Testis (tissue), 3 donors: ENCODE results near the gene TDRD10. TPM values are rescaled to one million over a fixed set of nuclear protein-coding genes. Genes with fewer than 3 reads are reported as not detected.
A peak's percentile ranks its signal among the peaks of the same experiment; 100 is the strongest.

Source experiments
- DNase-seq: peaks from one replicate; pipeline ENCODE4 v3.0.0-alpha.2; 2019
- H3K27ac ChIP-seq, 2 donors: fragments of 200-600 bp; sonication (generic); one replicate each; pipeline ENCODE4 v1.5.1; 2019
- H3K27me3 ChIP-seq: fragments of 200-600 bp; sonication (generic); one replicate; pipeline ENCODE4 v1.5.1; 2019
- H3K36me3 ChIP-seq: fragments of 200-600 bp; sonication (generic); one replicate; pipeline ENCODE4 v1.5.1; 2017; ENCODE audit warnings: low read depth; ENCODE audit errors: missing control alignments
- H3K4me1 ChIP-seq: fragments of 200-600 bp; sonication (generic); one replicate; pipeline ENCODE4 v1.5.1; 2019
- H3K4me3 ChIP-seq, 2 donors: fragments of 200-600 bp; sonication (generic); one replicate each; pipeline ENCODE4 v1.5.1; 2017 to 2019
- H3K9me3 ChIP-seq: fragments of 200-600 bp; sonication (generic); one replicate; pipeline ENCODE4 v1.5.1; 2017
- CTCF ChIP-seq, 3 experiments: fragments of 450-650 bp in 2 of 3; fragments of 200-600 bp in 1 of 3; sonication (generic) in 1 of 3; IDR thresholded peaks; one replicate each; pipeline ENCODE4 v1.5.1; 2016 to 2019; ENCODE audit warnings: antibody characterized with exemption in 3 of 3, mild to moderate bottlenecking in 2 of 3, moderate library complexity in 1 of 3
- POLR2A ChIP-seq: fragments of 450-650 bp; IDR thresholded peaks from one replicate; pipeline ENCODE4 v1.6.1; 2017; ENCODE audit warnings: antibody characterized with exemption, mild to moderate bottlenecking, moderate library complexity
- WGBS, 2 donors: methylation state at CpG; one replicate each; pipeline ENCODE4 v1.1.5; 2018; 5-methylcytosine and 5-hydroxymethylcytosine counted together
- intact Hi-C: fragments of 100-400 bp; cut with DNase I; formaldehyde crosslinking; loops from one replicate; pipeline ENCODE4 v1.15.1; 2023; ENCODE audit warnings: low total_unique reads
- polyA plus RNA-seq: library from polyadenylated mRNA; stranded (reverse); fragments of 350-450 nt; fragmentation: Illumina TruSeq; extraction: RNeasy Lipid Tissue Mini Kit (QIAGEN cat#74804); gene quantifications from one replicate; pipeline ENCODE4 v1.2.3, GENCODE V29; 2014; ENCODE audit warnings: low read depth, low replicate concordance; ENCODE audit not compliant: insufficient read depth
- total RNA-seq, 2 donors: library from RNA; depleted of rRNA; stranded (reverse); fragments of >200 nt; gene quantifications; one replicate each; pipeline ENCODE4 v1.2.3, GENCODE V29; 2016

TDRD10 gene
- total and polyA plus RNA-seq, 3 donors from 2014 or later, result 50.9 to 123 (median 60.3) TPM

- no peak for DNase-seq
- Histone ChIP-seq H3K9me3 (no peaks in the 10 kb centered on the region), H3K27ac (peak overlapping the region in 1 of 2 donors; percentile 29), H3K27me3 (no peaks in the 10 kb centered on the region), H3K4me1 (peaks cover 16% of the 10 kb centered on the region), H3K4me3 (no peak overlapping the region), H3K36me3 (no peaks in the 10 kb centered on the region)
- TF ChIP-seq POLR2A (no peak), CTCF (IDR thresholded peaks at IDR 0.05) (no peak)
- intact Hi-C loops, result no loop called here
- 82 to 85% methylated on average over 8 of the region's 8 CpGs for WGBS, 2 donors
Measured at GRCh38 chr1:154495496-154496273, 6.3 kb upstream of the TDRD10 start.

GRCh38 chr1:154496383-154496782, 5.6 kb upstream of the TDRD10 start:
- Histone ChIP-seq H3K27ac (peak overlapping the region in 1 of 2 donors; percentile 29), H3K9me3 (no peaks in the 10 kb centered on the region), H3K36me3 (no peaks in the 10 kb centered on the region), H3K4me3 (no peak overlapping the region), H3K4me1 (peaks cover 16% of the 10 kb centered on the region), H3K27me3 (no peaks in the 10 kb centered on the region)
- DNase-seq, result no peak
- TF ChIP-seq CTCF (IDR thresholded peaks at IDR 0.05) (no peak), POLR2A (no peak)
- WGBS, 2 donors, result 67 to 85% methylated on average over 5 of the region's 5 CpGs
- intact Hi-C loops, result no loop called here

GRCh38 chr1:154497026-154497806, 4.8 kb upstream of the TDRD10 start:
- intact Hi-C loops, result no loop called here
- no peak overlapping the region for H3K4me3 ChIP-seq
- no peaks in the 10 kb centered on the region for H3K9me3 ChIP-seq
- no peaks in the 10 kb centered on the region for H3K27me3 ChIP-seq
- H3K27ac ChIP-seq, result peak overlapping the region in 1 of 2 donors; percentile 29
- DNase-seq, result peak; percentile 31
- H3K4me1 ChIP-seq, result peaks cover 11% of the 10 kb centered on the region
- WGBS, 2 donors, result 43 to 50% methylated on average over 5 of the region's 5 CpGs
- TF ChIP-seq CTCF (IDR thresholded peaks at IDR 0.05) (no peak), POLR2A (no peak)
- no peaks in the 10 kb centered on the region for H3K36me3 ChIP-seq

GRCh38 chr1:154499446-154499845, 2.6 kb upstream of the TDRD10 start:
- intact Hi-C loops, result no loop called here
- no peak overlapping the region for H3K4me3 ChIP-seq
- H3K9me3 ChIP-seq, result no peaks in the 10 kb centered on the region
- H3K27ac ChIP-seq, result no peak overlapping the region
- 67 to 71% methylated on average over 1 of the region's 1 CpG for WGBS, 2 donors
- DNase-seq, result no peak
- peaks cover 5% of the 10 kb centered on the region for H3K4me1 ChIP-seq
- H3K27me3 ChIP-seq, result no peaks in the 10 kb centered on the region
- H3K36me3 ChIP-seq, result no peaks in the 10 kb centered on the region
- TF ChIP-seq POLR2A (no peak), CTCF (IDR thresholded peaks at IDR 0.05) (no peak)
